ENCODE measurements around the gene CCDC152.
"Not testable (repeated sequence)": the region's sequence is repeated elsewhere in the genome, so short reads cannot be mapped to it uniquely, and the experiment has no call there.

CCDC152 gene

DNA sequence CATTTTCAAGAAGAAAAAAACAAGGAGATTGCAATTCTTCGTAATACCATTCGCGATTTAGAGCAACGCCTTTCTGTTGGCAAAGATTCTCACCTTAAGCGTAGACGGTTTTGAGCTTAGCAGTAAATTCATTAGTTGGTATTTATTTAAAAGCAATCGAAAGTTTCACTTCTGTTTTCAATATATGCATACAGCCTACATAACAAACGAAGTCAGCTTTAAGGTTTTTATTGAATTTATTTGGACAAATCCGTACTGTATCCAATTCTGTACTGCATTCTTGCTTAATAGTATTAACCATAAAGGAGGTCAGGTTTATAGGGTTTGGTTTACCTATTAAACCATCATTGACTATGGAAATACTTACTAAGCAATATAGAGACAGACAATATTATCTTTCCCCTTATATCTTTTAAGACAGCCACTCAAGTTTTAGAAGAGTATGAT is 43.1 kb downstream of the CCDC152 start:
- Mint-ChIP-seq H3K4me3 (no peak overlapping the region), H3K9me3 (ENCODE audit: low read depth) (peaks cover under 1% of the 10 kb centered on the region), H3K27ac (no peak overlapping the region), H3K36me3 (peaks cover 5% of the 10 kb centered on the region), H3K27me3 (no peaks in the 10 kb centered on the region), H3K4me1 (ENCODE audit: low read depth) (no peaks in the 10 kb centered on the region)

DNA sequence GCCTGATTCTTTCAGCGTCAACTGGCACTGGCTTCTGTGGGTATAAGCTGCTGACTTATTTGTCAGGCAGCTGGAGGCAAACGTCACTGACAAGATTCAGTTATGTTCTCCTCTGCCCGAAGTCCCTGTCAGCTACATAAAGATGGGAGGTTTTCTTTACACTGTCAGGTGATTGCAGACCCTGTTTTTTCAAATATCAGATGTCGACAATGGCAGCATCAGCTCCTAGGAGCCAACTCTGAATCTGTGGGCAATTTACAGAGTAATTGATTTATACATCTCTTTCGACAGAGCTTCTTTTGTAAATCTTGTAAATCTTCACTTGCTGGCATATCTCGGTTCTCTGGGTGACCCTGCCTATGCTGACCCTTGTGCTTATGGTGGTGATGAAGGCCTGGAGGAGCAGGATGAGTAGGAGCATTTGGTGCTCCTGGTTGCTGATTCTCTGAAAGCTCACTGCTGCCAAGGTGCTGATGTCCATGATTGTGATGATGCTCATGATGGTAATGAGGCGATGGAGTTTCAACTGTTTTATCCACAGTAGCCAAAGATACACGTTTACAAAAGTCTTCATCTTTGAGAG is 44.2 kb downstream of the CCDC152 start:
- H3K4me1 Mint-ChIP-seq (ENCODE audit: low read depth) = no peaks in the 10 kb centered on the region
- H3K9me3 Mint-ChIP-seq (ENCODE audit: low read depth) = no peaks in the 10 kb centered on the region
- peaks cover 5% of the 10 kb centered on the region for H3K36me3 Mint-ChIP-seq
- no peak overlapping the region for H3K27ac Mint-ChIP-seq
- H3K4me3 Mint-ChIP-seq = no peak overlapping the region
- H3K27me3 Mint-ChIP-seq = no peaks in the 10 kb centered on the region

DNA sequence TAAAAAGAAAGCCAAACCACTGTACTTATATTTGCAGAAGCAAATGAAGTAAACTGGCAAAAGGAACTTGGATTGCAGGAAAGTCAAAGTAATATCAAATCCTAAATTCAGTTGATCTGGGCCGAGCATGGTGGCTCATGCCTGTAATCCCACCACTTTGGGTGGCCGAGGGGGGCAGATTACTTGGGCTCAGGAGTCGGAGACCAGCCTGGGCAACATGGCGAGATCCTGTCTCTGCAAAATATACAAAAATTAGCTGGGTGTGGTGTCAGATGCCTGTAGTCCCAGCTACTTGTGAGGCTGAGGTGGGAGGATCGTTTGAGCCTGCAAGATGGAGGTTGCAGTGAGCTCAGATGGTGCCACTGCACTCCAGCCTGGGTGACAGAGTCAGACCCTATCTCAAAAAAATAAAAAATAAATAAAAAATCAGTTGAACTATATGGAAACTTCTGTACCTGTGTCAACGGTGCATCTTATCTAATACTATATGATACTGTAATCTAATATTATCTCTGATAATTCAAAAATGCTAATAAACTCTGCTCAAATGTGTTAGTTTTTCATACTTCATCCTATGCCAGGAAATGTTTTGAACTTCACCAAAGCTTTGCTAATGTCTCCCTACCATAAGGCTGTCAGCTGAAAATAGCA is 45.0 kb downstream of the CCDC152 start:
- no peaks in the 10 kb centered on the region for H3K9me3 Mint-ChIP-seq (ENCODE audit: low read depth)
- H3K4me3 Mint-ChIP-seq = no peak overlapping the region
- H3K36me3 Mint-ChIP-seq = peaks cover 5% of the 10 kb centered on the region
- no peak overlapping the region for H3K27ac Mint-ChIP-seq
- no peaks in the 10 kb centered on the region for H3K27me3 Mint-ChIP-seq
- H3K4me1 Mint-ChIP-seq (ENCODE audit: low read depth) = no peaks in the 10 kb centered on the region

DNA sequence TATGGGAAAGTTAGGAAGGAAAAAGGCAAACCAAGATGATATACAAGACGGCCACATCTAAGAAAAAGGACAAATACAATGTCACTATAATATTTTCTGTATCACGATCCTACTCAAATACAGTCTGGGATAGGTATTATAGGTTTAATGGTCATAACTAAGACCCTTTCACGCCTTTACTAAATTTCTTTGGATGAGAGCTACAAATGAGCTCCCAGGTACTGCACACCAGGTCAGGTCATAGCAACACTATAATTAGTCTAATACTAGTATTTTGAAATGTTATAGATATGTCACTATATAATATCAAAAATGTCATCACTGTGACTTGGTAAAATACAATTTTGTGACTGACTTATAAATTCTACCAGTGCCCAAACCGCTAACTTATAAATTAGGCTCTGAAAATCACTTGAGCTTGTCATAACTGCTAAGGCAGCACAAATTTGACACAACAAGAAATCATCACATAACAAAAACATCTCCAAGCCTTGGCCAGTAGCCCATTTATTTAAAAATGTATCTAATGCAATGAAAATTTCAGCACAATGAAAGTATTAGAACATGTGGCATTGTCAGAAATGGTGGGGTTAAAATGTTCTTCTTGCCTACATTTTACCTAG is 48.2 kb downstream of the CCDC152 start:
- Mint-ChIP-seq H3K4me1 (ENCODE audit: low read depth) (no peaks in the 10 kb centered on the region), H3K36me3 (peaks cover 3% of the 10 kb centered on the region), H3K27me3 (no peaks in the 10 kb centered on the region), H3K27ac (no peak overlapping the region), H3K9me3 (ENCODE audit: low read depth) (no peaks in the 10 kb centered on the region), H3K4me3 (no peak overlapping the region)

DNA sequence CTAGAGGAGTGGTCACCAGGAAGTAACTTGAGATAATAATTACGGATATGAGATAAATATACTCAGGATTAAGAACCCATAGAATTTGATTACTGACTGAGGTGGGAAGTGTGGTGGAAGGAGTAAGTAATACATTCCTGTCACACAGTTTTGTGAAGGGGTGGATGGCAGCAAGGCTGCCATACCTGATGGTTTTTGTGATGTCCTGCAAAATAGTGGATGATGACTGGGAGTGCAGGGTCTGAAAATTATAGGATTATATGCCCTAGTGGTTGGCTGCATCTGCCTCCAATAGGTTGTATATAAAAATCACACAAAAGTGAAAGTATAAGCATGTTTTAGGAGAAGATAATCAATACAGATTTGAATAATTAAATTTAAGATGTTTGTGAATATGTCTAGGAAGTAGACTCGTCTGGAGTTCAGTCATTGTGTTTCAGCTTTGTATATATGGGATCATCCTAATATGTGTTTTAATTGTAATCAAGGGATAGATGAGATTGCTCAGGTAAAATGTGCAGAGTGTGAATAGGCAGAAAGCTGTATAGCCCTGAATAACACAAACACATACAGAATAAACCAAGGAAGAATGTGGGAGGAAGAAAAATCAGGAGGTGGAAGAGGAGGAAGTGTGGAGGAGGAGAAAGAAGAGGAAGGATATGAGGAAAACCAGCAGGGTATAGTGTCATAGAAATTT is 49.5 kb downstream of the CCDC152 start:
- peaks cover 3% of the 10 kb centered on the region for H3K36me3 Mint-ChIP-seq
- no peak overlapping the region for H3K4me3 Mint-ChIP-seq
- H3K27ac Mint-ChIP-seq = no peak overlapping the region
- no peaks in the 10 kb centered on the region for H3K4me1 Mint-ChIP-seq (ENCODE audit: low read depth)
- no peaks in the 10 kb centered on the region for H3K9me3 Mint-ChIP-seq (ENCODE audit: low read depth)
- H3K27me3 Mint-ChIP-seq = no peaks in the 10 kb centered on the region

DNA sequence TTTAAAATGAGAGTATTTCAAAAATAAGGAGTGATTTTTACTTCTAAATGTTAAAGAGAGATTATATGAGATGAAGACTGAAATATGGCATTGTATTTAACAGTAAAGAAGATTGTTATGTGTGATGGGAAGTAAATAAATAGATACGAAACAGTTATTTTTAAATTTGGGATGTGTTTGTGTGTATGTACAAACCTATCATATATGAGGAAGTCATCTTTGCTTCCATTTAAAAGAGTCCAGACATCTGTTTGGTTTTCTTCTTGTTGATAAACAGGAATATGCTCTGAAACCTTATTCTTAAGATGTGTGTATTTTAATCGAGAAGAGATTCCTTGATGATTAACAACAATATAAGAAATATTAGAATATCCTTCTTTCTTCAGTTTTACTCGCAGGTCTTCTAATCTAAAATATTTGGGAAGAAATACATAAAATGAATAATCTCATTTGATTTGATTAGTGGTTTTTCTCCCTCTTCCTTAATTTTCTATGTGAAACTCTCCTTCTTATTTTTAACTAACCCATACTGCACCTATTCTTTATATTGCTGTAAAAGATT is 50.2 kb downstream of the CCDC152 start:
- H3K27me3 Mint-ChIP-seq = no peaks in the 10 kb centered on the region
- no peak overlapping the region for H3K4me3 Mint-ChIP-seq
- peaks cover 3% of the 10 kb centered on the region for H3K36me3 Mint-ChIP-seq
- H3K9me3 Mint-ChIP-seq (ENCODE audit: low read depth) = no peaks in the 10 kb centered on the region
- H3K4me1 Mint-ChIP-seq (ENCODE audit: low read depth) = peaks cover 2% of the 10 kb centered on the region
- no peak overlapping the region for H3K27ac Mint-ChIP-seq

DNA sequence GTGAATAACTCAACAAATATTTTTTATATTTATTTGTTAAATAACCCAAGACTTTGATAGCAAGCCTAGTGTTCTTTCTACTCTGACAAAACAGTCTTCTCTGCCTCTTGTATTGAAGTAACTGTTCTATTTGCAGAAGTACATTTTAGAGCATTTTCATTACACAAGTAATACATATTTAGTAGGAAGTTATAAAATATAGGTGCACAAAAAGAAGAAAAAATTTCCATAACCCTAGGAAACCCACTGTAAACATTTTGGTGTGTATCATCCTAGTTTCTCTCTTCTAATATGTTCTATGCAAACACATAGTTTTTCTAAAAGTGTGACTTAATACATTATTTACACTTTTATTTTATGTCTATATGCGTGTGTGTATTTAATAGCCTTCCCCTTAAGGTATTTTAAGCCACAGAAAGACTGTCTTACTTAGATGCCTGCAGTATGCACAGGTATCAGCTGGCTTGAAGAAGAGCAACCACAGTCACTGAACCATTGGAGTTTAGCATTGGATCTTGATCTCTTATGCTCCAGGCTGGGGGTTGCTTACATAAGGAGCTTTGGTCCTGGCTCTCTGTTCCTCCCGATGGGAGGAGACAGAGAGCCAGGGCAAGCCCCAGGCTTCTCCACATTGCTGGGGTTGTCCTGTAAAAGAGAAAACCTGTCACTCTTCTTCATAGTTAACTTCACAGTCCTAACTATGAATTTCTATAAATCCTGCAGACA is 51.3 kb downstream of the CCDC152 start:
- H3K9me3 Mint-ChIP-seq (ENCODE audit: low read depth) = no peaks in the 10 kb centered on the region
- peaks cover 5% of the 10 kb centered on the region for H3K4me1 Mint-ChIP-seq (ENCODE audit: low read depth)
- peaks cover 3% of the 10 kb centered on the region for H3K36me3 Mint-ChIP-seq
- no peaks in the 10 kb centered on the region for H3K27me3 Mint-ChIP-seq
- no peak overlapping the region for H3K27ac Mint-ChIP-seq
- H3K4me3 Mint-ChIP-seq = no peak overlapping the region

DNA sequence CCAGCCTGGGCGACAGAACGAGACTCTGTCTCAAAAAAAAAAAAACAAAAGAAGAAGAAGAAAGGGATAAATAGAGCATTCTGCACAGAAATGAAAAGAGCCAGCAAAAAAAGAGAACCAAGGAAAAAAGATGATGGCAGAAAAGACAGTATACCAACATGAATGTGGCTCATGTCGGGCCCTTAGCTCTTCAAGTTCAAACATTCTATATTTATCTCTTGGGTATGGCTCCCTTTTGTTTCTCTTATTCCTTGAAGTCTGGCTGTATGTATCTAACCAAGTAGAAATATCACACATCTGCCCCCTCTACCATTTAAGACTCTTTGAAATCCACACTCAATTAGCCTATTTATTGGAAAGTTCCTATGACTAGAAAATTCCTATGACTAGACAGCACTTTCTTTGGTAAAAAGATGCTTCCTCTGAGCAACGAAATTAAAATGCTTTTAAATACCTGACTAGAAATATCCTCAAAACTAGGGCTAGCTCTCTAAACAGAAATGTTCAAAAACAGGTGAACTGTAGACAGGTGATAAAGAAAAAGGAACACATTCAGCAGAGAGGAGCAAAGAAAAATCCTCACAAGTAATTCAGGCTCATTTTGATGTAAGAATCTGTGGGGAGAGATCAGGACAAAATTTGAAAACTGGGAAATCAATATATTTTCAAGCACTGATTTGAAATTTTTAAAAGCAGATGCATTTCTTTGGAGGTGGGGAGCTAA is 52.4 kb downstream of the CCDC152 start:
- Mint-ChIP-seq H3K36me3 (peaks cover 3% of the 10 kb centered on the region), H3K4me3 (no peak overlapping the region), H3K27me3 (no peaks in the 10 kb centered on the region), H3K4me1 (ENCODE audit: low read depth) (peaks cover 5% of the 10 kb centered on the region), H3K9me3 (ENCODE audit: low read depth) (no peaks in the 10 kb centered on the region), H3K27ac (no peak overlapping the region)

DNA sequence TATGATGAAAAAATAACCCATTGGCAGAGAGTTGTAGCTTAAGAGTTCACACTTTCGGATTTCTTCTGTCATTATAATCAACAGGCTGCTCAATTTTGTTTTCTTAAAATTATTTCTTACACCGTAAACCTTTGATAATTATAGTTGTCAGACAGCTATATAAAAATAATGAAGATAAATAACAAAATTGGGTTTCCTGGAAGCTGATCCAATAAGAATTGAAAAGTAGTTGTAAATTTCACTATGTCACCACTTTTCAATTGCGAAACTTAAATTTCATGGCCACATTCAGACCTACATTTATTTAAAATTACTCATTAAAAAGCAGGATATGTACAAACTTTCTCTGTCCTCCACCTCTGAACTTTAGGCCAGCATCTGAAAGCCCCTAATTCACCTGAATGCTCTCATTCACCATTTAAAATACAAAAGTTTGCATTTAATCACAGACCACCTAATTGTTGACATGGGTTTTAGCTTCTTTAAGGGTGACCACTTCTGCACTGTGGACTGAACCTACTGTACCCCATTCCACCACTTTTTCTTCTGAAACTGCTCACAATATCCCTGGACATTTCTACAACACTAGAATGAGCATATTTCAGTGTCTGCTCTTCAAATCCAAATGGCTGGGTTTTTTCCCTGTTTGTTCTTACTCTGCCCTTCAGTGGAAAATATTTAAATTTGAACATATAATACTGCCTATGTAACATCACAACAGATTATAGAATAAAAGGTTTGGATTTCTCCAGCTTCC is 54.4 kb downstream of the CCDC152 start:
- H3K36me3 Mint-ChIP-seq = no peaks in the 10 kb centered on the region
- H3K27ac Mint-ChIP-seq = no peak overlapping the region
- H3K27me3 Mint-ChIP-seq = no peaks in the 10 kb centered on the region
- no peaks in the 10 kb centered on the region for H3K9me3 Mint-ChIP-seq (ENCODE audit: low read depth)
- H3K4me1 Mint-ChIP-seq (ENCODE audit: low read depth) = peaks cover 5% of the 10 kb centered on the region
- H3K4me3 Mint-ChIP-seq = no peak overlapping the region

DNA sequence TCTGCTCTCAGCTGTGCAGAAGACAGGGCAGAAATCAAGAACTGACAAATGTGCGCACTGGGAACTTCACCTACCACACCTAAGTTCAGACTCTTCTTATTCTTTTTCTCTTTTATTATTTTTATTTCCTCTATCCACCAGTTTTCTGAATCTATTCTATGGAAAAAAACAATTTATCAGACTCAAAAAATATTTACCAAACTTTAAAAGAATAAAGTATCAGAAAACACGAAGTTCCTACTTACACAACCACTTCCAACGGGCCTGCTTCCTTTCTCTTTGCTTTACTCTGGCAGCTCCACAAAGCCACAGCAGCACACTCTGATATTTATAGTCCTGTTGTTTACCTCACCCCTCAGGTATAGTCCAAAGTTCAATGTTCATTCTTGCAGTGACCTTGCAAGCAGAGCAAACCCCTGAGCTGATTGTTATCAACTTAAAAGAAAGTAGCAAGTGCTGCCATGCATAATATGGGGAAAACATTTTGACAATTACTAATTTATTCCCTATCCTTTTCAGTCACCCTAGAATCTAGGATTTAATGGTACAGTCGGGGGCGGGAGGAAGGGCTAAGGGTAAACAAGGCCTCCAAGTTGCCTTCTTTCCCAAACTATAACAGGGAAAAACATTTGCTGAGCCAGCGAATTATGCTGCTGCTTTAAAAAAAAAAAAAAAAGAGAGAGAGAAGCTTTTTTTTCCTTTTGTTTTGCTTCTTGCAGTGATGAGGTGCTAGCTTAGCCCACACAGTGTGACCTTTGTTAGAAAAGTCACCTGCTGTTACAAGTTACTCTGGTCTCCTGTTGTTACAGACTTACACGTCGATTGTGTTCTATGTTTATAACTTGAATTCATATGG is 55.2 kb downstream of the CCDC152 start, which contains the start of gene SELENOP:
Gene SELENOP (minus strand): TSS at position 302 of the 856 bp plus-strand sequence. CDS start 3,539 bp downstream, outside the sequence.
- Mint-ChIP-seq H3K4me1 (ENCODE audit: low read depth) (peaks cover 5% of the 10 kb centered on the region), H3K4me3 (no peak within 1 kb of the TSS), H3K9me3 (ENCODE audit: low read depth) (no peaks in the 10 kb centered on the region), H3K27me3 (no peaks in the 10 kb centered on the region), H3K36me3 (no peaks in the 10 kb centered on the region), H3K27ac (no peak within 1 kb of the TSS)

DNA sequence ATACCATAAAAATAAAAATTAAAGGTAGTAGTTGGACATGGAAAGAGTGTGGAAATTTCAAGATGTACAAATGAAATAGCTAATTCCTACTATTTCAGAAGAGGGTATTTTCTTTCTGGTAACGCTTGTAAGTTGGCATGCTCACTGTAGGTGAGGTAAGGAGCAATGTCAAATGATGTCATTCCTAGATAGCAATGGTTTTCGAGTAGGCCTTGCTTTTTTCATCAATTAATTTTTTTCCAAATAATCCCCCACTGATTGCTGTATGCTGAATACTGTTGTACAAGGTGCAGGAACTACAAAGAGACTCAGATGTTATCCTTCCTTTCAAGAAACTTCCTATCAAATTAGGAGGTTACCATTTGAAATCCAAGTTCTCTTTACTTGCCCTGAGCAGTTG is 56.0 kb downstream of the CCDC152 start:
- H3K4me1 Mint-ChIP-seq (ENCODE audit: low read depth) = peaks cover 5% of the 10 kb centered on the region
- H3K27me3 Mint-ChIP-seq = no peaks in the 10 kb centered on the region
- no peaks in the 10 kb centered on the region for H3K9me3 Mint-ChIP-seq (ENCODE audit: low read depth)
- no peak overlapping the region for H3K27ac Mint-ChIP-seq
- H3K4me3 Mint-ChIP-seq = no peak overlapping the region
- H3K36me3 Mint-ChIP-seq = no peaks in the 10 kb centered on the region

DNA sequence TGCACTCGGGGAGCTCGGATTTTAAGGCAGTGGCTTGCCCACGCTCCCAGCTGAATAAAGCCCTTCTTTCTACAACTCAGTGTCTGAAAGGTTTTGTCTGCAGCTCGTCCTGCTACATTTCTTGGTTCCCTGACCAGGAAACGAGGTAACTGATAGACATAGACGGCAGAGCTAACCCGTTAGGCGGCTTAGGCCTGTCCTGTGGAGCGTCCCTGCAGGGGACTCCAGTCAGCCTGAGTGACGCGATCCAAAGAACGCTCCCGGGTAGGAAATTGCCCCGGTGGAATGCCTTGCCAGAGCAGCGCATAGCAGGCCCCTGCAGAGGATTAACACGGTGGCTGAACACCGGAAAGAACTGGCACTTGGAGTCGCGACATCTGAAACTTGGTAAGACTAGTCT is 56.9 kb downstream of the CCDC152 start:
- Mint-ChIP-seq H3K4me3 (no peak overlapping the region), H3K36me3 (no peaks in the 10 kb centered on the region), H3K27me3 (no peaks in the 10 kb centered on the region), H3K27ac (no peak overlapping the region), H3K4me1 (ENCODE audit: low read depth) (peaks cover 5% of the 10 kb centered on the region), H3K9me3 (ENCODE audit: low read depth) (no peaks in the 10 kb centered on the region)

DNA sequence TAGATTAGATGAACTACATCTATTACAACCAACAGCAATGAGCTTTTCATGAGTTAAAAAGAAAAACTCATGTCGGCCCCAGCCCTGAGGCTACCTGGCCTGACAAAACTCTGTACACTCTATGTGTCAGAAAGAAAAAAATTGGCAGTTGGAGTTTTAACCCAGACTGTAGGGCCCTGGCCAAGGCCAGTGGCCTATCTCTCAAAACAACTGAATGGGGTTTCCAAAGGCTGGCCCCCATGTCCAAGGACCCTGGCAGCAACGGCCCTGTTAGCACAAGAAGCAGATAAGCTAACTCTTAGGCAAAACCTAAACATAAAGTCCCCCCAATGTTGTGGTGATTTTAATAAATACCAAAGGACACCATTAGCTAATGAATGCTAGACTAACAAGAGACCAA is 59.9 kb downstream of the CCDC152 start:
- not testable (repeated sequence) for H3K27me3 Mint-ChIP-seq; H3K4me3 Mint-ChIP-seq; H3K27ac Mint-ChIP-seq; H3K36me3 Mint-ChIP-seq; H3K9me3 Mint-ChIP-seq (ENCODE audit: low read depth); H3K4me1 Mint-ChIP-seq (ENCODE audit: low read depth)
